SW480 (cell line): ENCODE results near the gene LRP8.

ENCODE experiments used
- DNase-seq: peaks from one replicate; pipeline ENCODE4 v3.0.0-alpha.2; 2016; ENCODE audit warnings: low spot score

LRP8 gene

GRCh38 chr1:53359225-53359933, 31.5 kb upstream of the LRP8 start:
- no peak for DNase-seq

GRCh38 chr1:53356637-53357036, 28.8 kb upstream of the LRP8 start:
- DNase-seq = no peak

GRCh38 chr1:53354119-53354518, 26.2 kb upstream of the LRP8 start:
- no peak for DNase-seq

GRCh38 chr1:53352561-53352960, 24.7 kb upstream of the LRP8 start:
- DNase-seq = no peak

GRCh38 chr1:53350853-53351767, 23.2 kb upstream of the LRP8 start:
- no peak for DNase-seq

- DNase-seq = peak; percentile 73
Measured at GRCh38 chr1:53349968-53350852, 22.3 kb upstream of the LRP8 start.

- DNase-seq = no peak
Measured at GRCh38 chr1:53349369-53349835, 21.5 kb upstream of the LRP8 start.

GRCh38 chr1:53348486-53349368, 20.9 kb upstream of the LRP8 start:
- no peak for DNase-seq

GRCh38 chr1:53346814-53347176, 18.9 kb upstream of the LRP8 start:
- DNase-seq = no peak

- no peak for DNase-seq
Measured at GRCh38 chr1:53345996-53346813, 18.3 kb upstream of the LRP8 start.

GRCh38 chr1:53344921-53345838, 17.3 kb upstream of the LRP8 start:
- no peak for DNase-seq

- no peak for DNase-seq
Measured at GRCh38 chr1:53343831-53344668, 16.2 kb upstream of the LRP8 start.

GRCh38 chr1:53342735-53343470, 15.0 kb upstream of the LRP8 start:
- no peak for DNase-seq

- DNase-seq = no peak
Measured at GRCh38 chr1:53341961-53342707, 14.3 kb upstream of the LRP8 start.

- no peak for DNase-seq
Measured at GRCh38 chr1:53341521-53341895, 13.6 kb upstream of the LRP8 start.

GRCh38 chr1:53340660-53341520, 13.0 kb upstream of the LRP8 start:
- DNase-seq = no peak
